Activated CD4-positive, CD25-positive, alpha-beta regulatory T cell treated with anti-CD3 and anti-CD28 coated beads, Interleukin-2, amount 50 U/mL, for 72 hours (primary cell): ENCODE data around the gene RAC3.
A peak's percentile ranks its signal among the peaks of the same experiment; 100 is the strongest.

Experiments
- DNase-seq: peaks from one replicate; pipeline ENCODE4 v3.0.0; 2021

The RAC3 gene

GRCh38 chr17:82058230-82058854, 26.9 kb downstream of the RAC3 start:
- no peak for DNase-seq

GRCh38 chr17:82058855-82059249, 27.4 kb downstream of the RAC3 start:
- no peak for DNase-seq

DNA sequence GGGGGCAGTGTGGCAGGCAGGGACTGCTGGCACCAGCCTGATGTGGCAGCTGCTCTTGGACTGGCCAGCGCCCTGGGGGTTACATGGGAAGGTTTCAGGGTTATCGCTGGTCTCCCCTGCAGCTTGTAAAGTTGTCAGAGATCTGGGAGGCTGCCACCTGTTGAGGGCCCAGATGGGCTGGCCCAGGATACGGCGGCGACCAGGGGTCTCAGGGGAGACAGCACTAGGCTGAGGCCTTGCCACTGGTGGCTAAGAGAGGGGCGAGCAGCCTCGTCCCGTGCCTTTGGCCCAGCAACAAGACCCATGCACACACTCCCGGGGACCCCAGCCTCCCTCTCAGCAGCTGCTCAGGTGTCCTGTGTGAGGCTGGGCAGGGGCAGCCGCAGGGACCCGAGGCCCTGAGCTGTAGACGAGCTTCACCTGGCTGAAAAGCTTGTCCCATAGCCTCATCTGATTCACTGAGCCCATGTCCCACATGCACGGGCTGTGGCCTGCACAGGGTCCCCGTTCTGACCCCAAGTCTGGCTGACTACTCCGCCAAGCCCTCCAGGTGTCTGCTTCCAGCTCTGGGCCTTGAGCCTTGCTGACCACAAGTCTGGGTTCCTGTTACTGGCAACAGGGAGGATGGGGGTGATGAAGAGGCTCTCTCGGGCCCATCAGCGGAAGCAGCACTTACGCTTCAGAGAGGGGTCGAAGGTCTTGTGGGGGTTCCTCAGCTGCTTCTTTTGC, 28.0 kb downstream of the RAC3 start:
- DNase-seq = peak; percentile 31

DNA sequence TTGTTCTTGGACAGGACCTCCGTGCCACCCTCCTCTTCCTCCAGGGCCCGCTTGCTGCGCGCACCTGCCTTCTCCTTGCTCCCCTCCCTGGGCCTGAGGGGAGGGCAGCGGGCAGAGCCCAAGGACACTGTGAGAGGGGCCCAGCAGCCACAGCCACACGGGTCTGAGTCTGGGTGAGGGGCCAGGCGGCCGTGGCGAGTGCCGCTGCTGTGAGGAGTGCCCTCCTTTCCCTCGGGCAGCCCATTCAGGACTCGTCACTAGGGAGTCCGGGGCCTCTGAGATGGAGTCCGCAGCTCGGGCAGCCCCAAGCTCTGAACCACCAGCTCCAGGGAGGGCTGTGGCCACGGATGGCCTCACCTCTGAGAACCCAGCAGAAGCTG, 28.5 kb downstream of the RAC3 start:
- no peak for DNase-seq

DNA sequence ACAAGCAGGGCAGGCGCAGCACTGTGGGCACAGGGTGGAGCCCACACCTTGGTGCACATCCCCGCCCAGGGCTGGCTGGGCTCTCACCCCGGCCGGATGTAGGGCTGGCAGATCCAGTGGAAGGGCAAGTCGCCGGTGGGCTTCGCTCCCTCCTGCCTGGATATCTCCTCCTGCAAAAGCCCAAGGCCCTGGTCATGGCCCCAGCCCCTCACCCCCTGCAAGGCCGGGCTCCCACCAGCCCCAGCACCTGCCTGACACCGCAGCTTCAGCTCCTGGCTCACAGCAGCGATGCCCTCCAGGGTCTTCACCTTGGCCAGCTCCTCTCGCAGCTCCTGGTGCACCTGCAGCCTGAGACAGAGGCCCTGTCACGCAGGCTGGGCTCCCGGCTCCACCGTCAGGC, 29.1 kb downstream of the RAC3 start:
- DNase-seq = no peak

DNA sequence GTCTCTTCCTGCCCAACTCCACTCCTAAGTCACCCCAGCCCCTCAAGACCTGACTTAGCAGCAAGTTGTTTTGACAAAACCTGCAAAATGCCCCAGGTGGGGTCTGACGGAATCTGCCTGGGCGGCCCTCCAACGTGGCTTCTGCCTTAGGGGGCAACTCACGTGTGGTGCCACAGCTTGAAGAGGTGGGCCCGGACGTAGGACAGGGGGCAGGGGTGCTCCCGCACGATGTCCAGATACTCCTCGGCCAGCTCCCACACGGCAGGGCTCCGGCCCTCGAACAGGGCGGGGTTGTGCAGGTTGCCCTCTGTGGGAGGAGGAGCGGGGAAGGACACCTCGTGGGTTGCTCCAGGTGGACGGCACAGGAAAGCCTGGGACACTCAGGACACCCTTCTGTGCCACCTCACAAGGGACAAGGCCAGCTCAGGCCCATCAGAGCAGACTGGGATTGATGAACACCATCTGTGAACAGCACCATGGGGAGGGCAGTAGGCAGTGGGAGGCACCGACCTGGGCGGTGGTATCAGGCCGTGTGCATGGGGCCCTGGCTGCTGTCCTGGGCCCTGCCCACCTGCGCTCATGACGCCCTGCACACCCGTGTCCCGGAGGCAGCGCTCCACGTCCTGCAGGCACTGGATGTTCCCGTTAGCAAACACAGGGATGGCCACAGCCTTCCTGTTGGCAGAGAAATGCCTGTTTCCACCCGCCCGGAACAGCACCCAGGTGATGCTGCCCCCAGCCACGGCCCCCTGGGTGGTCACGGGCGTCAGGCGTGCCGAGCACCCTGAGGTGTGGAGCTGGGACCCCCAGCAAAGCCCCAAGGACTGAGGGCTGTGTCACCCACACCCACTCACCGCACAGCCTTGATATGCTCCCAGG, 29.8 kb downstream of the RAC3 start:
- DNase-seq = no peak

GRCh38 chr17:82062076-82062983, 30.9 kb downstream of the RAC3 start:
- no peak for DNase-seq

DNA sequence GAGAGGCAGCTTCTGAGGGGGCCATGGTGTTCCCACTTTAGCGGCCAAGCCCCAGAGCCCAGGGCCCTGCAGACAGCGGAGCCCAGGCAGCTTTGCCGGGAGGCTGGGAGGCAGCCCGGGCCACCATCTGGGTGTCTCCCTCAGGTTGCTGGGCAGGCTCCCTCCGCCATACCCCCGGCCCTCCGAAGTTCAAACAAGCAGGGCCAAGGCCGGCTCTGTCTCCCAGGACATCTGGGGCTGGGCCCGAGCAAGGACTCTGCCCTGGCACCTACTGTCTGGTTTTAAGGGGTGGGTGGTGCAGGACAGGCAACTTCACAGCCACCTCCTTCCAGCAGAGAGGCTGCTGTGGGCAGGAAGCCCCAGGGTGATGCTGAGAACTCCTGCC, 31.5 kb downstream of the RAC3 start:
- DNase-seq = no peak

- no peak for DNase-seq
Measured at GRCh38 chr17:82063424-82064415, 32.2 kb downstream of the RAC3 start.

DNA sequence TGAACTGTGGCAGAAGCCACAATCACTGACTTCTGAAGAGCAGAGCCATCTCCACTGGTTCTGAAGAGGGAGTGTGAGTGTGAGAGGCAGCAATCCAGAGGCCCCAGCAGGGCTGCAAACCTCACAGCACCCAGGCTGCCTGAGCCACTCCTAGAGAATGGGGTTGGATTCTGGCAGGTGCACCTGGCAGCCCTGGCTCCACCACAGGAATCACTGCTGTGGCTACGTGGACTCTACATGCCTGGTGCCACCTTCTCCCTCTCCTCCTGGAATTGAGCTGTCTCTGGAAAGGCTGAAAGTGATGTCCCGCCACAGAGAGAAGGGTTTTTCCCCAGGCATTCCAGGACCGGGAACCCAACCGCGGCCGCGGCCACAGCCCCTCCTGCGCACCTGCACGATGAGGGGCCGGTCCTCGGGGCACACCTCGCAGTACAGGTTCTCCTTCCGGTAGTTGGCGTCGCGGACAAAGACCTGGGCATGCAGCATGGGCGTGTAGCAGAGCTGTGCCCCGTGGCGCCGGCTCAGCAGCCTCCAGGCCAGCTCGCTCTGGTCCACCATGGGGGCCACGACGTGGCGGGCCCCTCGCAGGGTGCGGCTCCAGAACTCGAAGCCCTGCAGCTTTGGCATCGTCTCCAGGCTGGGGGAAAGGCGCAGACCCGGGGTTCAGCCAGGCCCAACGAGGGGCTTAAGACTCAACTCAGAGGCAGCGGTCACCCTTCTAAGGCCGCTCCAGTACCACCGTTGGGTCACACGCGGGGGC, 33.1 kb downstream of the RAC3 start:
- no peak for DNase-seq

GRCh38 chr17:82065193-82065637, 33.7 kb downstream of the RAC3 start:
- DNase-seq = peak; percentile 51

GRCh38 chr17:82065638-82066303, 34.3 kb downstream of the RAC3 start, which contains the start of gene DUS1L:
TSS of gene DUS1L (minus strand) at chr17:82065804. CDS start at chr17:82065059, 745 bp downstream.
- peak; percentile 79 for DNase-seq

DNA sequence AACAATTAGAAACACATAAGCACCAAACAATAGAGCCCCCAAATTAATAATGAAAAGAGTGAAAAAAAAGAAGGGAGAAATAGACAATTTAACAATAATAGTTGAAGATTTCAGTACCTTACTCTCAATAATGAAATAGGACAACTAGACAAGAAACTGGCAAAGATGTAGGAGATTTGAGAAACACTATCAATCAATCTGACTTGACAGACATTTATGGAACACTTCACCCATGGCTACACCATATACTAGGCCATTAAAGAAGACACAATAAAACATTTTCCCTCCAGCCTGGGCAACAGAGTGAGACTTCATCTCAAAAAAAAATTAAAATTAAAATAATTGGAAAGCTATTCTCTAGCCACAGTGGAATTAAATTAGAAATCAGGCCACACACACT, 39.1 kb downstream of the RAC3 start:
- DNase-seq = no peak

- no peak for DNase-seq
Measured at GRCh38 chr17:82072827-82073226, 41.3 kb downstream of the RAC3 start.

DNA sequence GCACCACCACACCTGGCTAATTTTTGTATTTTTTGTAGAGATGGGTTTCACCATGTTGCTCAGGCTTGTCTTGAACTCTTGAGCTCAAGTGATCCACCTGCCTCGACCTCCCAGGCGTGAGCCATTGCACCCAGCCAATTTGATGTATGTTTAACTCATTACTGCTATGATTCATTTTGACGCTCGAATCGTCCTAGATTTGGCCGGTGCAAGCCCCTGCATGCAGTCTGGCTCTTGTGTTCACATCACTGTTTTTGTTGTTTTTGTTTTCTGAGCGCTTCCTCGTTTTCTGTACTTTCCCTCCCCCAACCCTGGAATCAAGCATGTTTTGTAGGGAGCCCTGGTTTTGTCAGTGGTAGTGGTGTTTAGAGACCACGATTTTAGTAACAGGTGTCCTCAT, 42.0 kb downstream of the RAC3 start:
- DNase-seq = no peak

DNA sequence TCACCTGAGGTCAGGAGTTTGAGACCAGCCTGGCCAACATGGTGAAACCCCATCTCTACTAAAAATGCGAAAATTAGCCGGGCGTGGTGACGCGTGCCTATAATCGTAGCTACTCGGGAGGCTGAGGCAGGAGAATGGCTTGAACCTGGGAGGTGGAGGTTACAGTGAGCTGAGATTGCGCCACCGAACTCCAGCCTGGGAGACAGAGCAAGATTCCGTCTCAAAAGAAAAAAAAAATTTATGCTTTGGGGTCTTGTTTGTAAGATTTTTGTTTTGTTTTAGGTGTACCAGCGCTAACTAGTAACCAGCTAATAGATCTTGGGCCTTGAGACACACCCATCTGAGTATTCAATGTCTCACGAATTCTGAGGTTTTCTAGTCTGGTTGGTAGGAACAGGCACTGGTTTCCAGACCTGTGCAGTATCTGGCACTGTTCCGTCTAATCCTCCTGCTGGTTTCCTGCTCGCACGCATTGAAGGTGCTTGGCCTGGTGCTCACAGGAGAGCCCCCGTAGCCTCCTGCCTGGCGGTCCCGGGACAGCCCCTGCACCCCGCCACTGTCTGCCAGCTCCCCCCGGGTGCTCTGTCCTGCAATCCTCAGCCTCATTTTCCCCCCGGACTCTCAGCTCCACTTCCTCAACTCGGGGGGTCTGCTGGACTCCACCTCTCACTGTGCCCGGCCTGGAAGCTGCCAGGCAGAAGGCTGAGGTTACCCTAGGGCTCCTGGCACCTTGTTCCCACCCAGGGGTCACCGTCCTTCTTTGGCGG, 44.7 kb downstream of the RAC3 start:
- no peak for DNase-seq

GRCh38 chr17:82076785-82077591, 45.5 kb downstream of the RAC3 start:
- DNase-seq = no peak
